Immature natural killer cell (primary cell): ENCODE results near the gene PEPD. TPM values are rescaled to one million over a fixed set of nuclear protein-coding genes. Genes with fewer than 3 reads are reported as not detected.

Experiments used
- DNase-seq, 3 donors: peaks; one replicate each; pipeline ENCODE4 v3.0.0; 2022; ENCODE audit warnings: mixed read lengths in 1 of 3
- H3K27ac Mint-ChIP-seq, 6 donors: one replicate each; pipeline ENCODE4 v1.8.0; 2020; ENCODE audit warnings: mixed read lengths in 6 of 6, mild to moderate bottlenecking in 5 of 6, inconsistent platforms in 4 of 6, moderate library complexity in 3 of 6
- H3K27me3 Mint-ChIP-seq, 3 donors: one replicate each; pipeline ENCODE4 v1.8.0; 2020 to 2021; ENCODE audit warnings: low read depth in 3 of 3, mild to moderate bottlenecking in 3 of 3, mixed read lengths in 3 of 3, moderate library complexity in 3 of 3, inconsistent platforms in 1 of 3
- H3K36me3 Mint-ChIP-seq, 3 donors: one replicate each; pipeline ENCODE4 v1.8.0; 2020; ENCODE audit warnings: mixed read lengths in 3 of 3, inconsistent platforms in 2 of 3, mild to moderate bottlenecking in 2 of 3
- H3K4me1 Mint-ChIP-seq, 2 donors: one replicate each; pipeline ENCODE4 v1.8.0; 2020; ENCODE audit warnings: inconsistent platforms in 2 of 2, mild to moderate bottlenecking in 2 of 2, mixed read lengths in 2 of 2, moderate library complexity in 1 of 2
- H3K4me3 Mint-ChIP-seq, 5 donors: one replicate each; pipeline ENCODE4 v1.8.0; 2020; ENCODE audit warnings: mild to moderate bottlenecking in 5 of 5, mixed read lengths in 5 of 5, inconsistent platforms in 3 of 5, moderate library complexity in 3 of 5
- H3K9me3 Mint-ChIP-seq, 6 donors: one replicate each; pipeline ENCODE4 v1.8.0; 2020; ENCODE audit warnings: mild to moderate bottlenecking in 6 of 6, mixed read lengths in 6 of 6, inconsistent platforms in 4 of 6, moderate library complexity in 3 of 6
- polyA plus RNA-seq, 3 donors: library from polyadenylated mRNA; unstranded; fragments of 300-500 nt; fragmentation: Illumina TruSeq; gene quantifications; one replicate each; pipeline ENCODE4 v1.2.3, GENCODE V29; 2021

Gene PEPD
- polyA plus RNA-seq, 3 donors from 2014 or later: 135 to 181 (median 142) TPM

DNA sequence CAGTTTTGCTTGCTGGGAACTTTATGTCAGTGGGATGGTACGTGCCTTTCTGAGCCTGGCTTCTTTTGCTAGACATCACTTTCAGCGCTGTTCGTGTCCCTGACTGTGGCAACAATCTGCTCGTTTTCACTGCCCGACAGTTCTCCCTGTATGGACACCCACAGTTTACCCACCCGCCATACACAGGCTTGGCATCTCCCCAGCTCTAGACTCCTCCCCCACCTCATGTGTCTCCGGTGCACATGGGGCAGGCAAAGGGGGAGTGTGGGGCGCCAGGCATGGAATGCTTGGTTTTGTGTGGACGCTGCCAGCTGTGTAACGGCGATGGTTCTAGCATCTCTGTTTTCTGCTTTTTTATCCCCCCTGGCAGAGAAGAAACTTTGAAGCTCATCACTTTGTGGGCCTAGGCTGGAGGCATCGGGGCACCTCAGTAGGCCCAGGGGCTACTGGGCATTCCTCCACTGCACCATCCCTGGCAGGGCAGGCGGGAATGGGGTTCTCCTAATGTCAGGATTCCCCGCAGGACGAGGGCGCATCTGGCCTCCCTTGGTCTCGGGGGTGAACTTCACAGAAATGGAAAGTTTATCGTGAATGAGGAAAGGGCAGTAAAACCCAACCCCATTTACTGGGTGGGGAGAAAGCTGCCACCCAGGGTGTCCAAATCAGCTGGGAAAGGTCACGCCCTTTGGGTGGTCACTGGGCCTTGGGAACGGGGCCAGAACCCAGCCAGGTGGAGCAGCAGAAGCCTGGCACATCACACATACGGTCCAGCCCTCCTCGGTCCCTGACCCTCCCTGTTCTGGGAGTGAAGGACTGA lies 87.3 kb downstream of the PEPD start:
- Mint-ChIP-seq H3K27me3 (peaks cover 0 to 2% (median 1%) of the 10 kb centered on the region in 3 donors), H3K27ac (no peak overlapping the region), H3K9me3 (no peaks in the 10 kb centered on the region), H3K36me3 (no peaks in the 10 kb centered on the region), H3K4me3 (no peak overlapping the region), H3K4me1 (peaks cover 8 to 11% of the 10 kb centered on the region in 2 donors)
- DNase-seq: no peak

DNA sequence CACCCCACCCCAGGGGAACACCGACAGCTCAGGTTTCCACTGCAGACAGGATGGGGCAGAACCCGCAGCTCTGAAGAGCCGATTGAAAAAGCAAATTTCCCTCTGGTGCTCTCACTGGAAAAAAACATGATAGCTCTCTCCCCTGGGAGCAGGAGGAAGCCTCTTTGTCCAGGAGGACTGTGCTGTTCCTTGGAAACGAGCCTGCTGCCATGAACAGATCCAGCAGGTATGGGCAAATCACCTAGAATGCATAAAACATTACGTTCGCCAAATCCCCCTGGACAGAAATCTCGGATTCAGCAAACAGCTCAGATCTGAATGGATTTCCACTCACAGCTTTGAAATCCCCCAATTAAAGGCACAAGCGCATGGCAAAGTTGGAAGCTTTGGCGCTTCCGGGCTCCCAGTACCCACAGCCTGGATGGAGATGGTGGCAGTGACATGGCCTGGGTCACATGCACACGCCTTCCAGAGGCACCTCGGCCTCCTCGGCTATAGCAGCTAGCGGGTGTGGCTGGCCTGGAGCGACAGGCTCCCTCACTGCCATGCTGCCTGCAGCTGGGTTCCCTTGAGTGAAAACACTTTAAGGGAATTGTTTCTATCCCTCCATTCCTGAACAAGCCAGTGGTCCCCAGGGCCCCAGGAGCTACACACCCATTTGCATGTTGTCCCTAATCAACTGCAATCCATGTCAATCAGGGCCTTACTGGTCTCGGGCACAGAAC lies 89.0 kb downstream of the PEPD start:
- H3K4me3 Mint-ChIP-seq: no peak overlapping the region
- no peak for DNase-seq
- peaks cover 0 to 2% (median 1%) of the 10 kb centered on the region in 3 donors for H3K27me3 Mint-ChIP-seq
- H3K9me3 Mint-ChIP-seq: no peaks in the 10 kb centered on the region
- H3K27ac Mint-ChIP-seq: no peak overlapping the region
- H3K36me3 Mint-ChIP-seq: no peaks in the 10 kb centered on the region
- peaks cover 8 to 11% of the 10 kb centered on the region in 2 donors for H3K4me1 Mint-ChIP-seq

DNA sequence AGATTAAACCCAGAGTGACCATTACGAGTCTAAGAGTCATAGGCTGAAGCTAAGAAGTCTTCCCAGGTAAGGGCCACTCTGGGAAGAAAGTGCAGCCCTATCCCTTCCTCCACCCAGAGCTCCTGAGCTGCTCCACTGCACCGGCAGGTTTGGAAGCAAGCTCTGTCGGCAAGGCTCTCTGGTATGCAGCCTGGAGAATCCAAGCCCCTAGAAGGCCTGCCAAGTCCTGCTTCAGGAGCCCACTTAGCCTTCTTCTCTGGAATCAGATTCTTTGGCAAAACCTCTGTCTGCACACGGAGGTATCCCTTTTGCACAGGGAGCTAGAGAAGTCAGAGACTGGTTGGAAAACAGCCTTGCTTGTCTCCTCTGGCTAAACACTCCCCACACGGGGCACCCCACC lies 89.6 kb downstream of the PEPD start:
- Mint-ChIP-seq H3K9me3 (no peaks in the 10 kb centered on the region), H3K4me3 (no peak overlapping the region), H3K4me1 (peaks cover 8 to 11% of the 10 kb centered on the region in 2 donors), H3K27ac (no peak overlapping the region), H3K27me3 (peaks cover 0 to 2% (median 1%) of the 10 kb centered on the region in 3 donors), H3K36me3 (no peaks in the 10 kb centered on the region)
- no peak for DNase-seq

DNA sequence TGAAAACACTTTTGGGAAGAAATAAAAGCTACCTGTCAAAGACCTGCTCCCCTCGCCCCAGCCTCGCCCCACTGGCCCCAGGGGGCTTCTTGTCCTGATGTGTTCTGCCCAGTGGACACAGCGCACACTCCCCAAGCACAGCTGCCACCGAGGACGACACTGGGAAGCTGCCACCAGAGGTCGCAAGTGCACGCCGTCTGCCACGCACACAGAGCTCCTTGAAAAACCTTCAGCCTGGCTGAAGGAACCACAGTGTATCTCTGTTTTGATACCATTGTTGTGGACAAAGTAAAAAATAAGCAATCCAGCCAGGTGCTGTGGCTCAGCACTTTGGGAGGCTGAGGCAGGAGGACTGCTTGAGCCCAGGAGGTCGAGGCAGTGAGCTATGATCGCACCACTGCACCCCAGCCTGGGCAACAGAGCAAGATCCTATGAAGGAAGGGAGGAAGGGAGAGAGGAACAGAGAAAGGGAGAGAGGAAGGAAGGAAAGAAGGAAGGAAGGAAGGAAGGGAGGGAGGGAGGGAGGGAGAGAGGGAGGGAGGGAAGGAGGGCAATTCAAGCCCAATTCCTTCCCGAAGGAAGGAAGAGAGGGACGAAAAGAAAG lies 90.8 kb downstream of the PEPD start:
- Mint-ChIP-seq H3K9me3 (no peaks in the 10 kb centered on the region), H3K4me3 (peak overlapping the region; percentile 42 to 77 (median 61)), H3K27me3 (peaks cover 0 to 2% (median 0%) of the 10 kb centered on the region in 3 donors), H3K36me3 (no peaks in the 10 kb centered on the region), H3K27ac (peak overlapping the region; percentile 11 to 78 (median 53)), H3K4me1 (peaks cover 8 to 11% of the 10 kb centered on the region in 2 donors)
- DNase-seq: peak; percentile 21 to 47 (median 36)

DNA sequence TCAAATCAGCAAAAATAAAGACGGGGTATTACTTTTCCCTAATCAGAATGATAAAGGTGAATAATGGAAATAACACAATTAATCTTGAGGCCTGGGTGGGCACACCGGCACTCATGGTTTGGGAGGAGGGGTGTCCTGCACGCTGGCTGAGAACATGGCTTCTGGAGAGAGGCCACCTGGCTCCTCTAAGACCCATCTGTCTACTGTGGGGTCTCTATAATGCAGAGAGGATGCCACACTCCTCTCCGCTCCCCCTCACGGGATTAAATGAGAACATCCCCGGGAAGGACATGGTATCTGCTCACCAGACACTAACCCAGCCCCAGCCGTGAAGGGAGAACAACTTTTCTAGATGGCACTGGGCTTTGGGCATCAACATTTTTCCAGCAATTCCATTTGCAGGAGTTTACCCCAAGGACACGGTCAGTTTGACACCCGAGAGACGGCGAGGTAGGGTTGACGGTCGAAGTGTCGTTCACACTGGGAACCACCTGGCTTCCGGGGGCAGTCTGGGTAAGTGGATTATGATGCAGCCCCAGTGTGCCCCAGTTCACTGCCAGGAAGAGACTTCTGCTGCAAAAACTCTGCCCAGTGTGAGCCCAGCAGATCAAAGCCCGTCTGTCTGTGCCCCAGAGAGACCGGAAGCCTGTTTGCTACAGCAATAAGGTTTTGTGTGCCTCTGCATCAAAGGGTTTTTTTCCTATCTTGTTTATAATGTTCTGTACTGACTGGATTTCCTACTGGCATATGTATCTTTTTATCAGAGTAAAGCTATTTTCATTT lies 91.5 kb downstream of the PEPD start:
- DNase-seq: peak; percentile 9 to 41 (median 13)
- peak overlapping the region; percentile 42 to 77 (median 61) for H3K4me3 Mint-ChIP-seq
- H3K4me1 Mint-ChIP-seq: peaks cover 8 to 11% of the 10 kb centered on the region in 2 donors
- H3K9me3 Mint-ChIP-seq: no peaks in the 10 kb centered on the region
- H3K27me3 Mint-ChIP-seq: peaks cover 0 to 2% (median 0%) of the 10 kb centered on the region in 3 donors
- no peaks in the 10 kb centered on the region for H3K36me3 Mint-ChIP-seq
- peak overlapping the region; percentile 23 to 78 (median 44) for H3K27ac Mint-ChIP-seq

DNA sequence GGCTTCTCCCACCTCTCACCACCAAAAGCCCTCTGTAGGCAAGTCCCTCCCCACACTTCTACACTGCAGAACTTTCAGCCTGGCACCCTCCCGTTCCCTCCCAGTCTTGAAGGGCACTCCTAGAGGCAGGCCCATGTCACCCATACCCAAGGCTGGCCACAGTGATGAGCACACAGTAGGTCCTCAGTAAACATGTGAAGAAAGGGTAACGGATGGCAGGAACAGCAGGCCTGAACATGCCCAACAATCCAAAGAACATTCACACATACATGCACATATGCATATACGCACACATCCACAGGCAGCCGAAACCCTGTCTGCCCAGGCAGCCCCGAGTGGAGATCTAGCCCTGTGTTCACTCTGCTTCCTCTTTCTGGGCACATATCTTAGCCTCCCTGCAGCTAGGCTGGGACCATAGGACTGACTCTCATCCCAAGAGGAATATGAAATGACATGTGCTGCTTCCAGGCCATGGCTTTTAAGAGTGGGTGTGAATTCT lies 92.9 kb downstream of the PEPD start:
- DNase-seq: no peak
- Mint-ChIP-seq H3K27ac (no peak overlapping the region), H3K4me3 (no peak overlapping the region), H3K9me3 (no peaks in the 10 kb centered on the region), H3K27me3 (peaks cover 0 to 2% (median 0%) of the 10 kb centered on the region in 3 donors), H3K4me1 (peaks cover 8 to 11% of the 10 kb centered on the region in 2 donors), H3K36me3 (no peaks in the 10 kb centered on the region)

DNA sequence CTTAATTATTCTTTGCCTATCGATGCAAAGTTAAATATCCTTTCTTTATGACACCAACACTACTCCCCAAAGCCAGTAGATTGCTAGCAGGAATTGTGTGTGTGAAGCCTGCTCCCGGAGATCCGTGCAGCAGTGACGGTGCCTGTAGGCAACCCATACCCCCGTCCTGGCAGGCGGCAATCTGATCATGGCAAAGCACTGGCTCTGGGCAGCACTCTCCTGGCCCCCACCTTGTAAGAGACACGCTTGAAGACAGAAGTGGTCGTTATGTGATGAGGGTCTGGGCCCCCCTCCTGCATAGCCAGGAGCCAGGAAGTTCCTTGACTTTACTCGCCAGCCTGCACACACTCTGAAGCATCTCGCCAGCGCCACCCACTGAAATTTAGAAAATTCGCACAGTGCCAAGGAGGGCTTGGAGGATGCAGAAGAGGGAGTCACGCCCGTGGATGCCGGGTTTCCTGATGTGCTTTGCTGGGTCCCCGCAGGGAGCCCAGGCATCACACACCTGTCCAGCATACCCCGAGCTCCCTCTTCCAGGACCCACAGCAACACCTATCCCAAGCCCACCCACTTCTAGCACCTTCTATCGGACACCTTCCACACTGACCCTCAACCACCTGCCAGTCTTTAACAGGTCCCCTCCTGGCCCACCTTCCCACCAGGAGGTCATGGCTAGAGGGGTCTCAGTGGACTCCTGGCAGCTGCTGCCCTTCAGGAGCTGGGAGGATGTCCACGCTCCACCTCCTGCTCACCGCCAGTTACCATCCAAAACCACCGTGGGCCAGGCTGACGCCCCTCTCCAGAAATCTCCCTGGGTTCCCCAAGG lies 93.6 kb downstream of the PEPD start:
- no peak overlapping the region for H3K4me3 Mint-ChIP-seq

DNA sequence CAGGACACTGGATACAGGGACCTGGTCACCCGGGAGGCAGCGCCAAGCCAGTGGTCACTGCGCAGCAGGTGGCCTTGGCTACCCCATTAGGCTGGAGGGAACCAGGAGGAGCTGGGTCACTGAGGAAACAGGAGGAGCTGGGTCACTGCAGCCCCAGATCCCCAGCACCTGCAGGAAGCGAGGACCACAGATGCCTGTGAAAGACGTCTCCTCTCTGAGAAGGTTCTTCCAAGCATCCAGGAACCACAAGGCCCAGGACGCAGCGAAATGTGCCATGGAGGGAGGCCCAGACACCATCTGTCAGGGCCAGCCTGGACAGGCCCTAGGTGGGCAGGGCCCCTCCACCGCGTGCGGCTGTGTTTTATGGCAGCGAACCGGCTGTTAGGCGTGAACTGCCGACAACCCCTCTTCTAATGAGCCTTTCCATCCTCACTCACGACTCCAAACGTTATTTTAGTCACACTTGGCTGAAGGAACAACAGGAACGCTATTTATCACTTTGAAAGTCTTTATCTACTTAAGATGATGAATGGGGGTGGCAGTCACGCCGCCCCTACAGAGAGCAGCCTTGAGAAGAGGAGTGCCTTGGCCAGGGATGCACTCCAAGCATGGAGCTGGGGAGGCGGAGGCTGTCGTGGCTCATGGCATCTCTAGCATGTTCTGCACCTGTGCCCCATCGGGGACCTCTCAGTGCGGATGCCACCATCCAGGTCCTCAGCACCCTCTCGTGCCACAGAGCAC lies 94.8 kb downstream of the PEPD start:
- Mint-ChIP-seq H3K27me3 (peaks cover 0 to 2% (median 0%) of the 10 kb centered on the region in 3 donors), H3K27ac (no peak overlapping the region), H3K9me3 (no peaks in the 10 kb centered on the region), H3K4me1 (peaks cover 8 to 11% of the 10 kb centered on the region in 2 donors), H3K4me3 (no peak overlapping the region), H3K36me3 (no peaks in the 10 kb centered on the region)
- DNase-seq: no peak

More for the DNA sequence above, 93.6 kb downstream of the PEPD start:
- Mint-ChIP-seq H3K27me3 (peaks cover 0 to 2% (median 0%) of the 10 kb centered on the region in 3 donors), H3K36me3 (no peaks in the 10 kb centered on the region), H3K9me3 (no peaks in the 10 kb centered on the region), H3K27ac (no peak overlapping the region), H3K4me1 (peaks cover 8 to 11% of the 10 kb centered on the region in 2 donors)
- DNase-seq: no peak

DNA sequence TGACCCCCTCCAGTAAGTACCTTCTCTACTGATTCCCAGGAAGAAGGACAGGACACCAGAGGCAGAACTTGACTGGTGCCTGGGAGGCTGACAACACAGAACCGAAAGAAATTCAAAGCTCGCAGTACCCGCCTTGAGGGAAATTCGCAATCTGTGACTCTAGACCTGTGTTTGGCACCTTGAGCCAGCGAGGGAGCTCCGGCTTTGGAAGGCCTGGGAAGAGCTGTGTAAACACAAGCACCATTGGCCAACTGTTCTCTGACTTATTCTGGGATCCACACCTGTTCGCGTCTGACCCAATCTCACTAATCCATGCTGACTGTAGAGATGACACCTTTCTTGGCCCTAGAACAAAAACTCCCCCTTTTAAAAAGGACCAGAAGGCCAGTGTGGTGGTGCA lies 97.4 kb downstream of the PEPD start:
- H3K27ac Mint-ChIP-seq: no peak overlapping the region
- DNase-seq: no peak
- H3K4me1 Mint-ChIP-seq: no peaks in the 10 kb centered on the region
- no peak overlapping the region for H3K4me3 Mint-ChIP-seq
- no peaks in the 10 kb centered on the region for H3K9me3 Mint-ChIP-seq
- H3K27me3 Mint-ChIP-seq: no peaks in the 10 kb centered on the region
- no peaks in the 10 kb centered on the region for H3K36me3 Mint-ChIP-seq

DNA sequence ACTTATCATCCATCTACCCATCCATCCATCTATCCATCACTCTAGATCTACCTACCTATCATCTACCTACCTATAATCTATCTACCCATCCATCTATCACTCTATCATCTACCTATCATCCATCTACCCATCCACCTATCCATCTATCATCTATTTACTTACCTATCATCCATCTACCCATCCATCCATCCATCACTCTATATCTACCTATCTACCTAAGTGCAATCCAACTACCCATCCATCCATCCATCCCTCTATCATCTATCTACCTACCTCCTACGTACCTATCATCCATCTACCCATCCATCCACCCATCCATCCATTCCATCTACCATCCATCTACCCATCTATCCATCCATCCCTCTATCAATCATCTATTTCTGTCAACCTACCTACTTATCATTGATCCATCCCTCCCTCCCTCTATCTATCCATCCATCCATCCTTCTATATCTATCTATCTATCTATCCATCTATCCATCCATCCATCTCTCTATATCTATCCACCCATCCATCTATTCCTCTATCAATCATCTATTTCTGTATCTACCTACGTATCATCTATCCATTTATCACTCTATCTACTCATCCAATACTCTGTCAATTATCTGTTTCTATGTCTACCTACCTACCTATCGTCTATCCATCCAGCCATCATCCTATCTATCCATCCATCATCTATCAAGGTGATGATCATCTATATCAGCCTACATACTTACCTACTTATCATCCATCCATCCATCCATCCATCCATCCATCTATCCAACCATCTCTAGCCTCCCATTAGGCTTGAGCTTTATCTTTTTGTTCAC lies 99.0 kb downstream of the PEPD start:
- Mint-ChIP-seq H3K27me3 (no peaks in the 10 kb centered on the region), H3K9me3 (no peaks in the 10 kb centered on the region), H3K4me3 (no peak overlapping the region), H3K4me1 (no peaks in the 10 kb centered on the region), H3K27ac (no peak overlapping the region), H3K36me3 (no peaks in the 10 kb centered on the region)
- no peak for DNase-seq

DNA sequence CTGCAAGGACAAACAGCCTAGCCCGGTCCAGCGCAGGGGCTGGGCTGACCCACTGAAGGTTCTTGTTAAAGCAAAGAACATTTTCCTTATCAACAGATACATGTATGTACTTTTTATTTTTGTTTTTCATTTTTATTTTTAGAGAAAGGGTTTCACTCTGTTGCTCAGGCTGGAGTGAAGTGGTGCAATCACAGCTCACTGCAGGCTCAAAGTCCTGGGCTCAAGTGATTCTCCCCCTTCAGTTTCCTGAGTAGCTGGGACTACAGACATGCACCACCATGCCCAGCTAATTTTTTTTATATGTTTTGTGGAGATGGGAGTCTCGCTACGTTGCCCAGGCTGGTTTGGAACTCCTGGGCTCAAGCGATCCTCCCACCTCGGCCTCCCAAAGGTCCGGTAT lies 100.2 kb downstream of the PEPD start:
- Mint-ChIP-seq H3K36me3 (no peaks in the 10 kb centered on the region), H3K27ac (no peak overlapping the region), H3K4me3 (no peak overlapping the region), H3K4me1 (peaks cover 3 to 5% of the 10 kb centered on the region in 2 donors), H3K27me3 (peaks cover 0 to under 1% (median 0%) of the 10 kb centered on the region in 3 donors), H3K9me3 (no peaks in the 10 kb centered on the region)
- no peak for DNase-seq
